HS-5 (cell line): Measurements from ENCODE around the gene LMX1A.

Experiments used
- DNase-seq: peaks from one replicate; pipeline ENCODE4 v3.0.0-alpha.2; 2012; ENCODE audit warnings: low read depth

Gene LMX1A

DNA sequence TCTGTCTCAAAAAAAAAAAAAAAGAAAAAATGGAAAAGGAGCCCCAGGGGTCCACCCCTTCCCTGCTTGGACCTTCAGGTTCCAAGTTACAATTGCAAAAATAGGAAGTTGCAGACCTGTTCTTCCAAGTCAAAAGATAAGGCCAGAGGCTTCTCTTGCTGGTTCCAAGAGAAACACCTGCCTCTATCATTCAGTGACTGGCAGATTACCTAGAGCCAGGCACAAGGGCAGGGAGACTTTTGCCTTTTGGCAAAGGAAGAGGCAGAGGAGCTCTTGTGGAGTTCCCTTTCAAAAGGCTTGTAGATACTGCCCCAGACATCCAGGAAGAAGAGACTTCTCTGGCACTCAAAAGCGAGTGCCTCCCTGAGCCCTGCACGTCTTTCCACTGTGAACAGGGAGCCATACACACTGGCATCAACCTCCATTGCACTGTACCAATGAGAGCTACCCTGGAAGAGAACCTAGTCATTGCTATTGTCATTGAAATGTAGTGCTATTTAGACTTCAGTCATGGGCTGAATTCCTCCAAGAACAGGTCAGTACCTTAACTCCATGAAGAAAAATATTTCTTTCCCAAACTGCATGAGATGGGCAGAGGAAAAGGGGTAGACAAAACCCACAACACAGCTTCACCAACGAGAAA is 91.2 kb downstream of the LMX1A start:
- no peak for DNase-seq

DNA sequence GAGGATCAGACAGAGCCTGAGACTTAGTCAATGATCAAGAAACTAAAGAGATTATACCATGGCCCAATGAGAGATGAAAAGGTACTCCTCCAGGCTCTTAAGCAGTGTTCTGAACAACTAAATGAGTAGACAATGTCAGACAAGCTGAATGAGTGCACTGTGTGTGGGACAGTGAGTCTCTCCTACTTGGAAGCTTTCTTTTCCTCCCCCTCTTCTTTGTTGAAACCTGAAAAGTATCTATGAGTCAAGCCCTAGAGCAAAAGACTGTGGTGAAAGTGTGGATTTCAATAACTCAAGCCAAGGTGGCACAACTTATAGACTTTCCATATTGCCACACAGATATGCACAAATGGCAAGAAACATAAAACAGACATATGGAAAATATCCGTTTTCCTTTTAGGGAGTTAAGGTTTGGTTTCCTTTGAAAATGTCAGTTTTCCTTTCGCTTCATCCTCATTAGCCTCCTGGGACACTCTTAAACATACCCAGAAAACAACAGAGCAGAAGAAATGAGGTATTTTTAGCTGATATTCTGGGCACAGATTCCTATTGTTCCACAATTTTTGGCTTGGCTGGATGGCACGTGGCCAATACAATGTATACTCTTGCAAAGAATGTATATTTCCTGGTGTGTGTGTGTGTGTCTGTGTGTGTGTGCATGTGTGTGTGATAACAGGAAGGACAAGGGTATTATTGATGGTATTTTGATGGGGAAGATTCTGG is 96.6 kb downstream of the LMX1A start:
- no peak for DNase-seq

DNA sequence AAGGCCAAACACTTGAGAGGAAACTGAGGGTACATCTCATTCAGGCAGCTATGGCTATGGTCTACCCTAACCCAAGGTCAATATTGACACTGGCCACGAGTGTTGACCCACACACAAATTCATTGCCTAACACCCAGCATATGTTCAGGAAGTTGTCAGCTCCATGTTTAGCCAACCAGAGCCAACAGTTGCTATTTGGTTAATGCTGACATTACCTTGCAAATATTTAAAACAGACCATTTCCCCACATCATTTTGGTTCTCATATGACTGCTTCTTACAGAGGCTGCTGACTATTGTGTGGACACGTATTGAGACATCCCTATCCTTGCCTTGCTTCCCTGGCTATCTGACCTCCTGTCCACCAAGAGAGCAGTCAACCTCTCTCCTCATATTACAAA is 97.3 kb downstream of the LMX1A start:
- DNase-seq: no peak

DNA sequence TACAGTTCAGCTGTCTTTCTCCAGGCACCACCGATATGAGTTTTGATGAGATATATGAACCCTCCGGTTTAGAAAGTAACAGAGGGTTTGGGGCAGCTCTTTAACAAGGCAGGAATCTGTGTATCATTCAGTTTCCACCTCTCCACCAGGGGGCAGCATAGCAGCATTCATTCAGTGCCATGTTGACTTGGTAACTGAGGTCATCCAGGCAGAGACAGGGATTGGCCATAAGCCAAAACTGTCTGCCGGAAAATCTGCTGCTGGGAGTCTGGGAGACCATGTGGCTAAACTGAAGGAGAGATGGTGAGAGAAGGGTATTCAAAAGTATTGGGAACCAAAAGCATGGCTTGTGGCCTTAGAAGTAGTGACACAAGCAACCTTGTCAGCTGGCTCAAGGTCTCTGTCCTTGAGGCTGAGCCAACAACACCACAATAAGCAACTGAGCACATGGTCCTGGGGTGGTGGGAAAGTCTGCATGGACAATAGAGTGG is 98.5 kb downstream of the LMX1A start:
- DNase-seq: peak; percentile 5

DNA sequence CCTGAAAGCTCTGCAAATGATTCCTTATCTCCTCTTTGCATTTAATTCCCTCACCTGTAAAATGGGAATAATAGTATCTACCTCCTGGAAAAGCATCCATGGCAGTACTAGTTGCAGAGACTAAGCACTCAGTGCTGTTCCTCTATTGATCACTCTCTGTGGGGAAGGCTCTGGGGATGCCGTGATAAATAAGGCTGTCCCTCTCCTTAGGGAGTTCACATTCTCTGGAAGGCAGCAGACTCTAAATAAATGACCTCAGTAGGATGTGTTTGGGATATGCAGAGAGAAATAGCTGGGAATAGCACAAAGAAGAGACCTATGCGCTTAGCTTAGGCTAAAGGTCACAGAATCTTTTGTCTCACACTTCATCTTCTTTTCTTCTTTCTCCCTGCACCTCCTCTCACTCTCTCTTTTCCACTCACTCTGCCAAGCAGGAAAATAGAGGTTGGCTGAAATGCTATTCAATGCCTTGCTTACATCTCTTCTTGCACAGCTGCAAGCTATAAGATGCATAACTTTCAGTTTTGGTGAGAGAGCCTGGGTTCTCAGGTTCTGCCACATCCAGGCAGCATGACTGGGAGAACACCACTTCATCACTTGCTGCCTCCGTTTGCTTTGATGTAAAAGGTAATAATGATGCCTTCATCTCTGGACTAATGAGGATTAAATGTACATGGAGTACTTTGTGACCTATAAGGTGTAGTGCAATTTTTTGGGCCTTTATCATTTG is 101.5 kb downstream of the LMX1A start:
- no peak for DNase-seq

DNA sequence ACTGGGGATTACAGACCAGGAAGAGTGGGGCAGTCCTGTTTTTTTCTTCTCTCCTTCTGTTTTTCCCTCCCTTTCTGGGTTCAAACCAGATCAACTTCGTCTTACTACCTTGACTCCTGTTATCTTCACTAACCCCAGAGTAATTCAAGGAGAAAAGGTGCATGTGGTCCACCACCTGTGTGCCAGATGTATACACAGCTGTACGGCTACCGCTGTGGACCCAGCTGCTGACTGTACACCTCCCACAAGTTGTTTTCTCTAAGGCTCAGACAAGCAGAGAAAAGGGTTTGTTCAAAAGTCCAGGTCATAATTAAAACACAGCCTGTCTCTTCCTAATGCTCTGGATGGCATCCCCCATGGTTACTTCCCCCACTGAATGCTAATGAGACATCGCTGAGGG is 102.1 kb downstream of the LMX1A start:
- DNase-seq: no peak

DNA sequence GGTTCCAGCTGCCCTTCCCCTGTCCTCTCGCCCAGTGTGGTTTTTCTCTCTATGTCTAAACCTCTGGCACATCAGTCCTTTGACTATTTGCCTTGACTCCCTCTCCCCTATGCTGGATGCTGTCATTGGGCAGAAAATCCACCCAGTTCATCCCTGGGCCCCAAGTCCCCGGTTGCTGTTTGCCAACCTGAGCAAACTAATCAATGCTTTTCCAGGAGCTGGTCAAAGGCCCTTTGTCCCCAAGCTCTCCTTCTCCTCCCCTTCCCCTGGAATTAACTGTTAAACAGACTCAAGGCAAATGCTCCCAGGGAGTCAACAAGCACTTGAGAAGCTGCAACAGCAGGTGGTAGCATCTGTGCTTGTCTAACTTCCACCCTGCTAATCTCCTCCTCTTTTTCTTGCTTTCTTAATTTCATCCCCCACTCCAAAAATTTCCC is 102.7 kb downstream of the LMX1A start:
- DNase-seq: no peak

DNA sequence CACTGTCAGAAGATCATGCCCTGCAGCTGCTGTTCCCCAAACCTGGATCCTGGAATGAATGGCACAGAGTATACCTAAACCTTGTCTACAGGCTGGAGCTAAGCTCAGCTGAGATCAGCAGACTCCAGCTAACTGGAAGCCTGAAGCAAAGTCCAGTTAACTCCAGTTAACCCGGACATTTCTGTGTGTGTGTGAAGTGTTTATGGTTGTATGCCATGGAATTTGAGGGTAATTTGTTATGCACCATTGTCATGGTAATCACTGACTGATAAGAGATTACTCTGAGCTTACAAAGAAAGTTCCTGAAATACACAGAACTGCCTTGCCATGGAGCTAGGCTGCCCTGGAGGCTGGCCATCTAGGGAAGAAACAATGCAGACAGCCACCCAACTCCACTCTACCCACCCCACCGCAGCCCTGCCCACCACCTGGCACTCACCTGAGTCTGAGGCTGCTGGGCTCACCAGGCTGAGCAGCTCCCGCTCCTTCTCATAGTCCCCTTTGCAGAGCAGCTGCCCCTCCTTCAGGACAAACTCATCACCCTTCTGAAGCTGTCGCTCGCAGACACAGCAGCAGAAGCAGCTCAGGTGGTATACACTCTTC is 107.4 kb downstream of the LMX1A start:
- DNase-seq: no peak

DNA sequence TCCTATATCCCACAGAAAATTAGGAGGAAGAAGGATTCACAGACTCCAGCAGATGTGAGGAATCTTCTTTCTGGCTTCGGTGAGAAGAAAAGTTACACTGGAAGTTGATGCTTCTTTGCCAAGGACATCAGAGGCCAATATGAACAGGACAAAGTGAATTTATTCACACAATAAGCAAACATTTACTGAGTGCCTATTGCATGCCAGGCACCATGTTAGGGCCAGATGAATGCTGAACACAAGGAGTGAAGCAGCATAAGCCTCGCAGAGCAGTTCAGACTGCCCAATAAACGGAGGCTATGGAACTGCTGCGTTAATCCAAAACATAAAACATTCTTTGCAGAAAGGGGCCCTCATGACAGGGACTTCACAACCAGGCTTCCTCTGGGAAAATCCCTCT is 114.6 kb downstream of the LMX1A start:
- DNase-seq: no peak

DNA sequence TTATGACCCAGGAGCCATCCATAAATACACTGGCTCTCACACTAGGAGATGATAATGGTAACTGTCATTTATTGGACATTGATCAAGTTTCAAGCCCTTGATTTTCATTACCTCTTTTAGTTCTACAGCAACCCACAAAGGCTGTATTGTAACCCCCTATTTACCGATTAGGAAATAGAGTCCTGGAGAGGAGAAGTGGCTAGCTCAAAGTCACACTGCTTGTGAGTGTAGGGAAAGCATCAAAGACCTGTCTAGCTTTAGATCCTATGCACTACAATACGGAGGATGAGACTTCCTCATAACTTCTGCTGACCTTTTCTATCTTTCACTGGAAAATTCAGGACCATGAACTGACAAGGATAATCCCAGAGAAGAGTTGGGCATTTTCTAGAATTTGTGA is 115.2 kb downstream of the LMX1A start:
- DNase-seq: no peak

DNA sequence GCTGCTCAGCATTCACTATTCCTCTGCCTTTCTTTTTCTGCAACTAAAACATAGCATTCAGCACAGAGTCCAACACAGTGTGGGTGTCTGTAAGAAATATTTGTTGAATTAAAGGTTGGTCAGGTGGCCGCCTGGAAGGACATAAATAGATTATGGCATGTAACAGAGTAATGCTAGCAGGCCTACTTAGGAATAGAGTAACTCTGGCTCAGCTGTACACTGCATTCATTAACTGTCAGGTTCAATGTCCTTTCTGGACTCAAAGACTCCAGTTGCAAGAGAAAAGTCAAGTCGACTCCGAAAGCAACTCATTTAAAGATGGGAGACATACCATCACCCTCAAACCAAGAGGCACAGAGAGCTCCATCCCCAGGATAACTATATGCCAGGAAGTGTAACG is 116.0 kb downstream of the LMX1A start:
- DNase-seq: no peak

DNA sequence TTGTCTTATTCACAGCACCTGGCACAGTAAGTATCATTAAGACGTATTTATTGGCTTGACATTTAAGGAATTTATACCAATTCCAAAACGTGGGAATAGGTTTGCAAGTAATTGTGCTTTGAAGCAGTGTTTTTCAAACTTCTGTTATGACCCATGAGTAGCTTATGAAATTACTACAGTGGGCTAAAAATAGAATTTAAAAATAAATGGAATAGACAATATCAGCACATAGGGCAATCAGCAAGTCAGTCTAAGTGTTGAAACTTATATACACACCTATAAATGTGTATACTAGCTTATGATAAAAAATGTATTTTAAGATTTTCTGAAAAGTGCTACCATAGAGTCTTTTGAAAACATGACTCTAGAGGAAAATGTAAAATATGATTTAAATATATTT is 116.6 kb downstream of the LMX1A start:
- DNase-seq: no peak

DNA sequence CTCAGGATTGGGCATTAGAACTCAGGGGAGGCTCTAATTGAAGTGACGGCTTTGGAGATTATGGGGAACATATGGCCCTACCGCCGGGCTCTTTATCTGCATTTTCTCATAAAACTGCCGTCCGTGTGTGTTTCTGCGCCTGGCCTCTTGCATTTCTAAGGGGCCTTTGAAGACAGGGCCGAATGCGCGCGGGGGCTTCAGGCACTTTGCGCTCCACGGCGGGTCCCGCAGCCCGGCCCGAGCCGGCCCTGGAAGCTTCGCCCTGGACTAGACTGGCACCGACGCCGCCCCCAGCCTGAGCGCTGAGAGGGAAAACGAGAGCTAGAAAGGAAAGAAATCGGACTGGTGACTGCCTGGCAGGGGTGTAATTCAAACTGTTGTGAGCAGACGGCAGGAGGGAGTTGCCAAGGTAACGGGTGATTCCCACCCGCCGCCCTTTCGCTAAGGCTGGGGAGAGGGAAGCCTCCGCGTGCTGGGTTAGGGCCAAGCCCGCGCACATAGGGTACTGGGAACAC is 120.7 kb downstream of the LMX1A start:
- no peak for DNase-seq

DNA sequence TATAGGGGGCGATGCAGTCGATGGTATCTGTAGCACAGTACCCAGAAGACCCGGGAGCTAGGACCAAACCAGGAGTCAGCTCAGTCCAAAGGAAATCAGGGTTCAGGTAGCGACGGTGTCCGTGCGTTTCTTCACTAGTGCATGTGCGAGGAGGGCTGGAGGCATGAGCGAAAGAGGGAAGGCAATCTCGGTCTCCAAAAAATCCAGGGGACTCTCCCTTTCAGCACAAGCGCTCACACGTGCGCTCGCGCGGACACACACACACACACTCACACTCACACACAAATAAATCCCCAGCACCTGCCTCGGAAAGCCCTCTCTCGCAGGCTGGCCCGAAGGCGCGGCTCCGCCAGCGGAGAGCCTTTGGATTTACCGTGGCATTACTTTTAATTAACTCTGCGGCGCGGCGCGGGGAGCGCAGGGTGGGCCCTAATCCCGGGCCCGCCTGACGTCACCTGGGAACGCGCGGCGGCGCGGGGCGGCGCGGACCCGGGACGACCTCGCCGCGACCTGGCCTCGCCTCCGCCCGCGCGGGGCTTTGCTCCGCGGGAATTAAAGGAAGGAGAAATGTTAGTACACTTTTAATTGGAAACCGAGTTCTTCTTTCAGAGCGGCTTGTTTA is 121.2 kb downstream of the LMX1A start:
- DNase-seq: no peak

DNA sequence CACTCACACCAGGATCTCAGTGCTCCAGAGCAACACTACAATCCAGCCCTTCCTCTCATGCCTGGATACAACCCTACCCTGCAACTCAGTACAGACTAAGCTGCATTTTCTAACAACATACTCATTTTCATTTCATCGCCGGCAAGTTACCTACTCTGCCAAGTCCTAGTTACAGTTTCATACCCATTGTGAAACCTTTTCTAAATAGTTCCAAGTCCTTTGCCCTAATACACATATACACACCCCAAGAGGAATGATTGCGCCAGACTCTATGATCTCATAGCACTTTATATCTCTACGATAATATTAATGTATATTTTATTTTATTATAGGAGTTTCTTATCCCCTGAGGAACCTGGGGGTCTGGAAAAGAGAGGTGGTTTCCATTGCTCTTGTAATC is 122.4 kb downstream of the LMX1A start:
- DNase-seq: no peak

DNA sequence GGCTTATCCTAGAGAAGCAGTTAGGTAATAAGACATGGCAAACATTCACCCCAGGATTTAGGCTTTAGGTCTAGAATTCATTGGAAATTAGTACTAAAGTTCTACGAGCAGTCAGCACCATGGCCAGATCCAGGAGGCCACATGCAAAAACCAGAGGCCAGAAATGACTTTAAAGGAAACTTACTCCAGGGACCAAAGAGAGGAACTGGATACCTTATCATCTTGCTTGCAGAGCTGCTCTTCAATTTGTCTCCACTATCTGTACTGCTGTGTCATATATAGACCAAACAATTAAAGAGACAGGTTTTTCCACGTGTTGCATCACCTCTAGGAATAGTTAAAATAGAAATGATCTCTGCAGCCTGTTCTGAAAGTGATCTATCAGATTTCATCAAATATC is 127.8 kb downstream of the LMX1A start:
- DNase-seq: no peak

DNA sequence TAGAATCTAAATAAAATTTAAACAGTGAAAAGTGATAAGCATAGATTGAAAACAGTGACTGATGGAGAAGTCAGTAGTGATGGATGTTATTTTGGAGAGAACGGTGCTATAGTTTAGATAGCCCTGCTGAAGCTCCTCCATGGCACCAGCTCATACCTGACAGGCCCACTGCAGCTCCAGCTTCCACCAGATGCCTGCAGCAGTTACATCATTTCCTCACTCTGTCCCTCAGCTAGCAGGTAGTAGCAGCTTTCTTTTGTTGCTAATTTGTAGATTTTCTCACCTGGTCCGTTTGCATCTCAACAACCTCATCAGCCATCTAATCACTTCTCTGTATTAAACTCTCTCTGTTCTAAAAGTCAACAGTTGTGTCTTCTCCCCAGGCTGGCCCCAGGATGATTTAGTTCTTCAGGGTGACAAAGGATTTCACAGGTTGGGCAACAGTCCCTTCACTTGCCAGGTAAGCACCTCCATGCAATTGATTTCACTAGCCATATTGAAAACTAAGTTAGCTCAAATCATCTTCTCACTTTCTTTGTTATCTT is 128.3 kb downstream of the LMX1A start:
- no peak for DNase-seq

DNA sequence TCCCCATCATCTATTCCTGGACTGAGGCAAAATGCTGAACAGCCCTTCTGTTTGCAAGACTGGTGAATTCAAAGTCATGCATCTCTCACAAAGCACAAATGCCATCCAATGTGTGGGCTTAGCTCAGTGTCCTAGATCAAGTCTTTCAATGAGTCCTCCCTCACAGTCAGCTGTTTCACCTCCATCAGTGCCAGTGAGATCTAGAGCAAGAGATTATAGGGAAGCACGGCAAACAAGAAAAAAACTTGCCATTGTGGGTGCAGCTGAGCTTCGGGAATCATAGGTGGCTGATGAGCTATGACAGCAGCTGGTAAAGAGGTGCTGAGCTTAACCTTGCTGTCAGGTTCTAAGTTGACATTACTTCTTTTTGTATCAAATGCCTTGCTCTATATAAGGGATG is 130.2 kb downstream of the LMX1A start:
- DNase-seq: no peak

DNA sequence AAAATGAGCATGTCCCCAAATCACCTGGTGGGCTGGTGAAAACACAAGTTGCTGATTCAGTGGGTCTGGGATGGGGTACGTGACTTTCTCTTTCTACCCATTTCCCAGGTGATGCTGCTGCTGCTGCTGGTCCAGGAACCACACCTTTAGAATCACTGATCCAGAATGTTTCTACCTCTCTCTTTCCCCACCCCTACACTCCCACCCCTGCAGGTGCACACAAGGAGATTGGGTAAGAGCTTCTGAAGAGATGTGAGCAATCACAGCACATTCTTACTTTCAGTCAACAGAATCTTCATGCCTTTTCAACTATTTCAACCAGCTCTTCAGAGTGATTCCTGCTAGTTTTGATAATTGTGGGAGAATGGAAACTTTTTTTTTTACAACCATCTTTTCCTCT is 130.9 kb downstream of the LMX1A start:
- no peak for DNase-seq

DNA sequence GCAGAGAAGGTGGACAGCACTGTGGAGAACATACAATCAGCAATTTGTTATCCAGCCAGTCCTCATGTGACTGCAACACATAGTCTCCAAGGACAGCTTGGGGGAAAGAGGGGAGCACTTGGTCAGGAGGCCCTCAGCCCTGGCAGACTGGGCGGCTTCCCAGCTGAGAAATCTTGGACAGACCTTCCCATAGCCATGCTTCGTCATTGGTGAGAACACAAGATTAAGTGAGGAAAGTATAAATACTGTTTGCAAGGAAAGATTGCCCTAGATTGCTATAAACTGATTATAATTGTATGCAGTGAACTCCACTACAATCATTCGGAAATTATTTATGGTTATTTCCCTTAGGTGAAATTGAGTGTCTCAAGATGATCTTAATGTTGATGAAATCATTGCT is 131.5 kb downstream of the LMX1A start:
- no peak for DNase-seq

DNA sequence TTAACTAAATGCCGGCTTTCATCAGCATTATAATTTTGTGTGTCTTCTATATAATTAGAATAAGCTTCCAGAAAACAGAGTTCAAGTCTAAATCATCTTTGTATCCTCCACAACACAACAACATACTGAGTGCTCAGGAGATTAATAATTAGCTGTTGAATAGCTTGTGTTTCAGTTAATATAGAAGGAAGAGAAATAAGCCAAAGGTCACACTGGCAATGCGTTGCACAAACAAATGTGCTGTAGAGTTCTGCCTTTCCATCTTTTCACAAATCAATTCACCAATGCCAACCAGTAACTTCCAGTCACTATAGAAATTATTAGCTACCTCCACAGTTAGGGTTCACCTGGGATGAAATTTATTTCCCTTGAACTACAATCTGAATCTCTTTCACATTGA is 132.0 kb downstream of the LMX1A start:
- no peak for DNase-seq

DNA sequence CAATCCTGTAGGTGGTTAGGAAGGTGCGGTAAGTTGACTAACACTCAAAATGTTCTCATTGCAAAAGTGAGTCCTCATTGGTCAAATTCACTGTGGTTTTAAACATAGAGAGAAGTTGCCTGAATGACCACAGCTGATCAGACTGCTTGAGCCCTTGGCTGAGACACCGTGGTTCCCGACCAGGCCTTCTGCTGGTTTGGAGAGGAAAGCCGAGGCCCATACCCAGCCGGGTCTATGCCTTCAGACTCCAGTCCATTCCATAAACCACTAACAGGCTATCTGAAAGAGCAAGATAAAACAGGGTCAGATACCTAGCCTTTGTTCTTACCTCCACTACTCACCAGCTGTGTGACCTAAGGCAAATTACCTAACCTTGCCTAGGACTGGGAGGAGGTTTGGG is 133.9 kb downstream of the LMX1A start:
- DNase-seq: no peak
